GM23338 (cell line): ENCODE results near the gene CDH4.

ENCODE experiments used
- CREB1 ChIP-seq: fragments of 250-450 bp; sonication (Bioruptor Pico); IDR thresholded peaks from 2 replicates; pipeline ENCODE4 v1.5.0; 2020; ENCODE audit warnings: low read depth, mild to moderate bottlenecking, moderate library complexity
- EZH2 ChIP-seq: fragments of 200-600 bp; sonication (generic); IDR thresholded peaks from one replicate; pipeline ENCODE4 v1.8.0; 2017; ENCODE audit warnings: antibody characterized with exemption, mild to moderate bottlenecking, low read depth; ENCODE audit not compliant: unreplicated experiment
- EZH2phosphoT487 ChIP-seq: fragments of 200-600 bp; sonication (generic); IDR thresholded peaks from one replicate; pipeline ENCODE4 v1.8.1; 2018; ENCODE audit warnings: antibody characterized with exemption; ENCODE audit not compliant: unreplicated experiment
- POLR2AphosphoS5 ChIP-seq: IDR thresholded peaks from 2 replicates; pipeline ENCODE4 v1.6.1; 2016; ENCODE audit warnings: antibody characterized with exemption, low read depth
- TF ChIP-seq, protein P1 (sequence below), 2 experiments: fragments of 200-600 bp in 1 of 2; sonication (generic) in 1 of 2; conservative IDR thresholded peaks; 2 replicates each; pipeline versions ENCODE4 v1.5.1 to v1.6.1; 2016 to 2017; ENCODE audit warnings: antibody characterized with exemption in 2 of 2, low read depth in 2 of 2, mild to moderate bottlenecking in 2 of 2, moderate library complexity in 1 of 2

DNA sequence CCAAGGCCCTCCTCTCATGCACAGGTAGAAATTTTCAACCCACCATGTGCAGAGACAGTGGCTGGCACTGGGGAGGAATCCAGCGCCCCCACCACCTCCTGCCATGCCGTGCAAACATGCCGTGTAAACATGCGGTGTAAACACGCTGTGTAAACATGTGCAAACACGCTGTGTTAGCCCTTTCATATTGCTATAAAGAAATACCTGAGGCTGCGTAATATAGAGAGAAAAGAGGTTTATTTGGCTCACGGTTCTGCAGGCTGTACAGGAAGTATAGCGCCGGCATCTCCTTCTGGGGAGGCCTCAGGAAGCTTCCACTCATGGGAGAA lies 595.3 kb downstream of the CDH4 start:
- TF ChIP-seq, protein P1, sequence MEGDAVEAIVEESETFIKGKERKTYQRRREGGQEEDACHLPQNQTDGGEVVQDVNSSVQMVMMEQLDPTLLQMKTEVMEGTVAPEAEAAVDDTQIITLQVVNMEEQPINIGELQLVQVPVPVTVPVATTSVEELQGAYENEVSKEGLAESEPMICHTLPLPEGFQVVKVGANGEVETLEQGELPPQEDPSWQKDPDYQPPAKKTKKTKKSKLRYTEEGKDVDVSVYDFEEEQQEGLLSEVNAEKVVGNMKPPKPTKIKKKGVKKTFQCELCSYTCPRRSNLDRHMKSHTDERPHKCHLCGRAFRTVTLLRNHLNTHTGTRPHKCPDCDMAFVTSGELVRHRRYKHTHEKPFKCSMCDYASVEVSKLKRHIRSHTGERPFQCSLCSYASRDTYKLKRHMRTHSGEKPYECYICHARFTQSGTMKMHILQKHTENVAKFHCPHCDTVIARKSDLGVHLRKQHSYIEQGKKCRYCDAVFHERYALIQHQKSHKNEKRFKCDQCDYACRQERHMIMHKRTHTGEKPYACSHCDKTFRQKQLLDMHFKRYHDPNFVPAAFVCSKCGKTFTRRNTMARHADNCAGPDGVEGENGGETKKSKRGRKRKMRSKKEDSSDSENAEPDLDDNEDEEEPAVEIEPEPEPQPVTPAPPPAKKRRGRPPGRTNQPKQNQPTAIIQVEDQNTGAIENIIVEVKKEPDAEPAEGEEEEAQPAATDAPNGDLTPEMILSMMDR (conservative IDR thresholded peaks at IDR 0.05; ENCODE audit: low read depth in 2 of 2) = no peak
- TF ChIP-seq EZH2 = no peak
- no peak for TF ChIP-seq POLR2AphosphoS5
- TF ChIP-seq EZH2phosphoT487 = no peak
- TF ChIP-seq CREB1 (CRISPR knock-in tag) = no peak
